PC-9 (cell line): ENCODE results near the gene TPSG1. TPM values are rescaled to one million over a fixed set of nuclear protein-coding genes. Genes with fewer than 3 reads are reported as not detected.

Source experiments
- BruUV-seq: library from RNA; stranded (reverse); fragments of 400-500 nt; replicated peaks from 2 replicates; lab custom pipeline; 2021; lab: Mats Ljungman, UMichigan
- CTCF ChIA-PET: fragments of 300-600 bp; sonication (Branson Sonifier 250); formaldehyde crosslinking; loops from one replicate; lab custom pipeline; 2022; ENCODE audit warnings: antibody characterized with exemption; lab: Charles Lee
- POLR2A ChIA-PET: fragments of 300-600 bp; sonication (Branson Sonifier 250); formaldehyde crosslinking; loops from one replicate; lab custom pipeline; 2022; ENCODE audit warnings: antibody characterized with exemption; ENCODE audit not compliant: unreplicated experiment; lab: Charles Lee
- DNase-seq, 2 experiments: peaks; one replicate each; pipeline versions ENCODE4 v3.0.0 to v3.0.0-alpha.2; 2015 to 2022; ENCODE audit warnings: mixed read lengths in 1 of 2
- H2AFZ ChIP-seq: fragments of 200-600 bp; sonication (generic); 2 replicates; pipeline ENCODE4 v1.8.1; 2017; ENCODE audit warnings: antibody characterized with exemption
- H3F3A ChIP-seq: fragments of 200-600 bp; sonication (generic); 2 replicates; pipeline ENCODE4 v1.8.1; 2017; ENCODE audit warnings: antibody characterized with exemption, mild to moderate bottlenecking, low read depth; ENCODE audit not compliant: insufficient read depth
- H3K27ac ChIP-seq: fragments of 200-600 bp; sonication (generic); 2 replicates; pipeline ENCODE4 v1.6.1; 2016; ENCODE audit warnings: mixed run types
- H3K27me3 ChIP-seq: fragments of 200-600 bp; sonication (generic); 2 replicates; pipeline ENCODE4 v1.6.1; 2016; ENCODE audit warnings: low read depth, mixed run types; ENCODE audit not compliant: insufficient read depth
- H3K36me3 ChIP-seq: fragments of 200-600 bp; sonication (generic); 2 replicates; pipeline ENCODE4 v1.6.1; 2016; ENCODE audit warnings: low read depth, mixed run types
- H3K4me1 ChIP-seq: fragments of 200-600 bp; sonication (generic); replicated peaks from 2 replicates; pipeline ENCODE4 v1.6.1; 2016; ENCODE audit warnings: mixed run types; ENCODE audit not compliant: insufficient read depth
- H3K4me2 ChIP-seq: fragments of 200-600 bp; sonication (generic); 2 replicates; pipeline ENCODE4 v1.6.1; 2017; ENCODE audit warnings: mixed run types
- H3K4me3 ChIP-seq: fragments of 200-600 bp; sonication (generic); 2 replicates; pipeline ENCODE4 v1.6.1; 2016; ENCODE audit warnings: mixed run types
- H3K79me2 ChIP-seq: fragments of 200-600 bp; sonication (generic); 2 replicates; pipeline ENCODE4 v1.6.1; 2017; ENCODE audit warnings: low read depth, mixed run types
- H3K9me2 ChIP-seq: fragments of 200-600 bp; sonication (generic); 2 replicates; pipeline ENCODE4 v1.8.1; 2017; ENCODE audit warnings: mild to moderate bottlenecking; ENCODE audit not compliant: insufficient read depth
- H3K9me3 ChIP-seq: fragments of 200-600 bp; sonication (generic); 2 replicates; pipeline ENCODE4 v1.8.1; 2016; ENCODE audit warnings: low read depth; ENCODE audit not compliant: insufficient read depth
- H4K20me1 ChIP-seq: fragments of 200-600 bp; sonication (generic); 2 replicates; pipeline ENCODE4 v1.8.1; 2017; ENCODE audit not compliant: insufficient read depth
- CTCF ChIP-seq: fragments of 200-600 bp; sonication (generic); conservative IDR thresholded peaks from 2 replicates; pipeline ENCODE4 v1.6.1; 2017; ENCODE audit warnings: mixed run types, antibody characterized with exemption, mild to moderate bottlenecking, moderate library complexity
- EZH2 ChIP-seq: fragments of 200-600 bp; sonication (generic); IDR thresholded peaks from 2 replicates; pipeline ENCODE4 v1.8.0; 2017; ENCODE audit warnings: antibody characterized with exemption, low read depth
- intact Hi-C: fragments of 100-400 bp; cut with micrococcal nuclease; formaldehyde crosslinking; loops from one replicate; pipeline ENCODE4 v1.10.0; 2022; ENCODE audit not compliant: unreplicated experiment
- total RNA-seq: library from RNA; stranded (reverse); gene quantifications from 2 replicates; pipeline ENCODE4 v1.2.3, GENCODE V29; 2021

TPSG1 gene
- total RNA-seq, 1 experiment from 2014 or later = not detected

- TF ChIP-seq EZH2 = no peak
- no peak for TF ChIP-seq CTCF
- H2AFZ ChIP-seq = no peak overlapping the region
- intact Hi-C loops = no loop called here
- ChIA-PET POLR2A (no interaction called here), CTCF (no interaction called here)
- H3K4me3 ChIP-seq = no peak overlapping the region
- H3K27me3 ChIP-seq = peaks cover 73% of the 10 kb centered on the region
- H3K79me2 ChIP-seq = no peaks in the 10 kb centered on the region
- H4K20me1 ChIP-seq = no peaks in the 10 kb centered on the region
- no peak for DNase-seq
- H3K4me1 ChIP-seq = no peaks in the 10 kb centered on the region; the same call in 1 of the 2 replicates
- H3K9me3 ChIP-seq = no peaks in the 10 kb centered on the region
- H3K36me3 ChIP-seq = no peaks in the 10 kb centered on the region
- no peaks in the 10 kb centered on the region for H3K9me2 ChIP-seq
- no peak overlapping the region for H3K4me2 ChIP-seq
- BruUV-seq = no TSS peak
- H3F3A ChIP-seq = 0 out of 2 replicates have a peak, but pooled peaks cover 5% of the 10 kb centered on the region
- no peak overlapping the region for H3K27ac ChIP-seq
Measured at GRCh38 chr16:1263591-1264344, 38.7 kb upstream of the TPSG1 start.

DNA sequence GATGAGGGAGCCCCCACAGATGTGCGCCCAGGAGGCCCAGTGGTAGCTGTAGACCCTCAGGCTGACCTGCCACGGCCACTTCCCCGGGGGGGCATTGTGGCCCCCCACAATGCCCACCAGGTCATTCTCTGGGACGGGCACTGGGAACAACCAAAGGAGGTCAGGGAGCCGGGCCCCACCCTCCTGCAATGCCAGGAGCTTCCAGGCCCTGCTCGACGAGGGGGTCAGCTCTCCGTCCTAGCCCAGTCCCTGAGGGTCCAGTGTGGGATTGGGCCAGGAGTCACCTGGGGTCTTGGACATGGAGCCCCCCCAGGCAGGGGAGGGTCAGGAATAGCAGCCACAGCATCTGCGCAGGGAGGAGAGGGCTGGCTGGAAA is 37.8 kb upstream of the TPSG1 start:
- no peak overlapping the region for H3K4me3 ChIP-seq
- H3K27ac ChIP-seq = no peak overlapping the region
- ChIA-PET CTCF (interaction anchor here (0.6 kb wide), 1 partner anchor 413 kb away, joined by 3 read pairs; no protein-coding TSS in a partner anchor), POLR2A (no interaction called here)
- H3K27me3 ChIP-seq = peaks cover 73% of the 10 kb centered on the region
- no peaks in the 10 kb centered on the region for H3K36me3 ChIP-seq
- no peaks in the 10 kb centered on the region; the same call in 1 of the 2 replicates for H3K4me1 ChIP-seq
- intact Hi-C loops = no loop called here
- no peaks in the 10 kb centered on the region for H3K9me3 ChIP-seq
- no peak overlapping the region for H3K4me2 ChIP-seq
- H3K79me2 ChIP-seq = no peaks in the 10 kb centered on the region
- TF ChIP-seq EZH2 (no peak), CTCF (no peak)
- no peak for DNase-seq
- H2AFZ ChIP-seq = no peak overlapping the region
- H3K9me2 ChIP-seq = no peaks in the 10 kb centered on the region
- BruUV-seq = no TSS peak
- H3F3A ChIP-seq = 0 out of 2 replicates have a peak, but pooled peaks cover 5% of the 10 kb centered on the region
- no peaks in the 10 kb centered on the region for H4K20me1 ChIP-seq

DNA sequence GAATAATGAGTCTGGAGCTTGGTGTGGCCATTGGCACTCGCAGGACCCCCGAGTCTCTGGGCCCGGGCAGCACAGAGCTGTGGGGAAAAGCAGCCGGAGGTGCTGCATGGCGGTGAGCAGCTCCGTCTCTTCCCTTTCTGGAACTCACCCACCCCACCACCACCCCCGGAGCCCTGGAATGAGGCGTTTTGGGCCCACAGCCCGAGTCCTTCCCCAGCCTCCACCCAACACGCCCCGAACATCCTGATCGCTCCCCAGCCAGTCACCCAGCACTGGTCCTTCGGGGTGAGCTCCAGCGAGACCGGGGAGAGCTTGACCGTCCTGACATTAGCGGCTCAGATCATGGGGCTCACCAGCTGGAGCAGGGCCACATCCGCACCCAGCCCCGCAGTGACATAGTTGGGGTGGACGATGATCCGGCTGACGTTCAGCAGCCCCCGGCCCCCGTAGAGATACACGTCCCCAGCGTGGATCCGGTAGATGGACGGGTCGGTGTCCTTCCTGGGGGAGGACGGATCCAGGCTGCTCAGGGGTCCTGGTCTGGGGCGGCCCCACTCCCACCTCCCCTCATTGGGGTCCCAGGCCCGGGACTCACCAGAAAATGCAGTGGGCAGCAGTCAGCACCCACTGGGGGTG is 37.3 kb upstream of the TPSG1 start:
- Histone ChIP-seq H3F3A (0 out of 2 replicates have a peak, but pooled peaks cover 5% of the 10 kb centered on the region), H3K4me1 (no peaks in the 10 kb centered on the region; the same call in 1 of the 2 replicates), H3K27ac (no peak overlapping the region), H3K27me3 (peaks cover 72% of the 10 kb centered on the region), H3K4me2 (no peak overlapping the region), H3K9me3 (no peaks in the 10 kb centered on the region), H3K4me3 (no peak overlapping the region), H4K20me1 (no peaks in the 10 kb centered on the region), H3K9me2 (no peaks in the 10 kb centered on the region), H3K36me3 (no peaks in the 10 kb centered on the region), H3K79me2 (no peaks in the 10 kb centered on the region), H2AFZ (no peak overlapping the region)
- ChIA-PET POLR2A (no interaction called here), CTCF (no interaction called here)
- intact Hi-C loops = no loop called here
- TF ChIP-seq CTCF (no peak), EZH2 (no peak)
- no peak for DNase-seq
- no TSS peak for BruUV-seq
